Activated B cell treated with CpG ODN at 0.5 μM for 24 hours (primary cell): ENCODE results near the gene LYRM1. TPM values are rescaled to one million over a fixed set of nuclear protein-coding genes. Genes with fewer than 3 reads are reported as not detected.

Source experiments
- ATAC-seq: fragments of 200-7000 bp; cut with Tn5 transposase; one replicate; pipeline ENCODE4 v1.10.0; 2021; ENCODE audit warnings: low read depth, mild to moderate bottlenecking, moderate library complexity
- CTCF ChIA-PET: fragments of 350-600 bp; sonication (Branson Sonifier 250); formaldehyde crosslinking; loops from one replicate; lab custom pipeline; 2021; ENCODE audit warnings: antibody characterized with exemption; lab: Charles Lee
- POLR2A ChIA-PET: fragments of 350-600 bp; sonication (Branson Sonifier 250); formaldehyde crosslinking; loops from one replicate; lab custom pipeline; 2021; ENCODE audit warnings: antibody characterized with exemption; lab: Charles Lee
- DNase-seq: peaks from one replicate; pipeline ENCODE4 v3.0.0; 2022
- H3K27ac Mint-ChIP-seq: one replicate; pipeline ENCODE4 v1.8.0; 2020; ENCODE audit warnings: mixed read lengths
- H3K27me3 Mint-ChIP-seq: one replicate; pipeline ENCODE4 v1.8.0; 2021; ENCODE audit warnings: mixed read lengths
- H3K36me3 Mint-ChIP-seq: one replicate; pipeline ENCODE4 v1.8.0; 2021; ENCODE audit warnings: low read depth, mixed read lengths
- H3K4me1 Mint-ChIP-seq: one replicate; pipeline ENCODE4 v1.8.0; 2021; ENCODE audit warnings: mixed read lengths
- H3K4me3 Mint-ChIP-seq: one replicate; pipeline ENCODE4 v1.8.0; 2020; ENCODE audit warnings: mild to moderate bottlenecking, mixed read lengths
- H3K9me3 Mint-ChIP-seq: one replicate; pipeline ENCODE4 v1.8.0; 2020; ENCODE audit warnings: mixed read lengths
- CTCF ChIP-seq: fragments of 200-600 bp; IDR thresholded peaks from one replicate; pipeline ENCODE4 v1.8.0; 2022; ENCODE audit warnings: antibody characterized with exemption, mild to moderate bottlenecking
- intact Hi-C: fragments of 100-400 bp; cut with micrococcal nuclease; formaldehyde crosslinking; loops from one replicate; pipeline ENCODE4 v1.15.1; 2024
- total RNA-seq: library from RNA; stranded (reverse); gene quantifications from 2 replicates; pipeline ENCODE4 v1.2.3, GENCODE V29; 2022

The LYRM1 gene
- total RNA-seq, 1 donor from 2014 or later: 20.7 TPM

GRCh38 chr16:20897922-20898321 is 2.6 kb upstream of the LYRM1 start:
- no peak for DNase-seq
- TF ChIP-seq CTCF: no peak
- peaks cover 24% of the 10 kb centered on the region for H3K36me3 Mint-ChIP-seq
- H3K4me1 Mint-ChIP-seq: peaks cover 36% of the 10 kb centered on the region
- no peak overlapping the region for H3K27ac Mint-ChIP-seq
- ATAC-seq: no peak
- no peaks in the 10 kb centered on the region for H3K27me3 Mint-ChIP-seq
- H3K9me3 Mint-ChIP-seq: no peaks in the 10 kb centered on the region
- H3K4me3 Mint-ChIP-seq: no peak overlapping the region
- intact Hi-C loops: no loop called here
- CTCF ChIA-PET: no interaction called here
- POLR2A ChIA-PET: no interaction called here

GRCh38 chr16:20899071-20899470 is 1.5 kb upstream of the LYRM1 start:
- no peak for ATAC-seq
- POLR2A ChIA-PET: interaction anchor here (2.4 kb wide), 1 partner anchor 25 kb away, joined by 21 read pairs; no protein-coding TSS in a partner anchor
- H3K4me3 Mint-ChIP-seq: peak overlapping the region; percentile 91

GRCh38 chr16:20899477-20900298 is 883 bp upstream of the LYRM1 start:
- ChIA-PET CTCF (interaction anchor here (1.0 kb wide), 1 partner anchor 24 kb away, joined by 3 read pairs; no protein-coding TSS in a partner anchor), POLR2A (interaction anchor here (0.8 to 2.4 kb wide), 4 partner anchors 10 to 29 kb away, joined by 3 to 21 read pairs (median 4); no protein-coding TSS in a partner anchor)
- H3K27ac Mint-ChIP-seq: peak overlapping the region; percentile 95
- ATAC-seq: no peak
- H3K4me3 Mint-ChIP-seq: peak overlapping the region; percentile 91
- DNase-seq: no peak
- peaks cover 21% of the 10 kb centered on the region for H3K36me3 Mint-ChIP-seq
- no peaks in the 10 kb centered on the region for H3K27me3 Mint-ChIP-seq
- H3K9me3 Mint-ChIP-seq: no peaks in the 10 kb centered on the region
- intact Hi-C loops: loop anchor here (1.0 to 10.0 kb wide), 7 partner anchors 25 to 1291 kb away; partner anchors contain the start of genes ERI2, REXO5 and THUMPD1
- TF ChIP-seq CTCF: no peak
- peaks cover 54% of the 10 kb centered on the region for H3K4me1 Mint-ChIP-seq

More at GRCh38 chr16:20899071-20899470, 1.5 kb upstream of the LYRM1 start:
- Mint-ChIP-seq H3K27me3 (no peaks in the 10 kb centered on the region), H3K4me1 (peaks cover 48% of the 10 kb centered on the region), H3K27ac (peak overlapping the region; percentile 95), H3K9me3 (no peaks in the 10 kb centered on the region), H3K36me3 (peaks cover 21% of the 10 kb centered on the region)
- CTCF ChIA-PET: no interaction called here
- no peak for TF ChIP-seq CTCF
- intact Hi-C loops: no loop called here
- DNase-seq: no peak

DNA sequence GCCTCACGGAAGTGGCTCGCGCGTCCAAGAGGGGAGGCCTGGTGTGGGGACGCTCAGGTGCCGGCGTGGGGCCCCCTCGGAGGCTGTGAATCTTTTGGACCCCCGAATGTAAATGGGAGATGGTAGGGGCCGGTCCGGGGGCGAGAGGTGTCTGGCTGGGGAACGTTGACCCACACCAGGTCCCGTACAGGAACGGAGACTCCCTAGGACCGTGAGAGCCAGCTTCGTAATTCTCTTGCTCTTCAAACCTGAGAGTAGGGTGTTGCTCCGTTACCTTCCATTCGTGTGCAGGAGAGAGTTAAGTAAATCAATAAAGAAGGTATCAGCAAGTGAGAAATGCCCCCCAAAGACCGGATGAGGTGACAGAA is 481 bp downstream of the LYRM1 start:
- intact Hi-C loops: loop anchor here (2.0 to 10.0 kb wide), 5 partner anchors 46 to 229 kb away; partner anchors contain the start of genes ERI2, REXO5 and THUMPD1
- DNase-seq: no peak
- CTCF ChIA-PET: no interaction called here
- Mint-ChIP-seq H3K27me3 (no peaks in the 10 kb centered on the region), H3K36me3 (peaks cover 14% of the 10 kb centered on the region), H3K4me1 (peaks cover 61% of the 10 kb centered on the region), H3K27ac (peak overlapping the region; percentile 95), H3K9me3 (no peaks in the 10 kb centered on the region), H3K4me3 (peak overlapping the region; percentile 91)
- TF ChIP-seq CTCF: no peak
- peak; percentile 3 for ATAC-seq
- POLR2A ChIA-PET: interaction anchor here (1.0 to 2.4 kb wide), 3 partner anchors 27 to 1290 kb away, joined by 3 to 21 read pairs (median 3); no protein-coding TSS in a partner anchor
